Measurements from ENCODE around the gene SAFB.

SAFB gene

GRCh38 chr19:5632657-5633056, 9.8 kb downstream of the SAFB start:
- H3K4me3 Mint-ChIP-seq: peak overlapping the region in 1 of 2 donors; percentile 10
- DNase-seq (no peak), ATAC-seq (no peak)
- no peak overlapping the region for H3K27ac Mint-ChIP-seq
- H3K4me1 Mint-ChIP-seq: peaks cover 59% of the 10 kb centered on the region
- no peaks in the 10 kb centered on the region for H3K9me3 Mint-ChIP-seq
- H3K27me3 Mint-ChIP-seq: no peaks in the 10 kb centered on the region

DNA sequence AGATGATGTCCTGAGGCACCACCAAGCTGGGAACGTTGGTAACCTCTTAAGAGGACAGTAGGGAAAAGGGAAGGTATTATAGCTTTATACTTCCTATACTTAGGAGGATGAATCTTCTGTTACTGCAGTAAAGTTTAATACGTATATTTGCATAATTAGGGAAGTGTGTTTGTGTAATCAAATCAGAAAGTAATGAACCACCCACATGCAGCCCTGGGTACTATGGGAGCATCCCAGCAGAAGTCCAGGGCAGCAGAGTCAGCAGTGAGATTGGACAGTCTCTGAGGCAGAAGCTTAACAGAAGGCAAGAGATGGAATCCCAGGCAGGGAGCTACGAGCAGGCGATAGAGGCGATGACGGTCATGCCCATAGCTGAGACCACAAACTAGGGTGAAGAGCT, 12.5 kb downstream of the SAFB start:
- peaks cover 41% of the 10 kb centered on the region for H3K4me1 Mint-ChIP-seq

DNA sequence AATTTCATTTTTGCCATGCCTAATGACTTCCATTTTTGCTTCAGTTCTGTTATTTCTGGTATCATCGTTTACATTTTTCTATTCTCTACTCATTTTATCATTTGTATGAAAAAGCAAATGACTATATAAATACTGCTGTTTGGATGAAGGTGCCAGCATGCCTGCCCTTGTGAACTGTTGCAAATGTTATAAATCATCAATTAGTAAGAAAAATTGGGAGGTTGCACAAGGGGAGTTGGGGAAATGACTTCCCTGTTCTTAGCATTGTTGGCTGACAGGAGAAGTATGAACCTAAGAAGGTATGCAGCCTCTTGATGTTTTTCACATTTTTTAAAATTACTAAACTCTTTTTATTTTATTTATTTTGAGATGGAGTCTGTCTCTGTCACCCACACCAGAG, 15.1 kb downstream of the SAFB start:
- DNase-seq (no peak), ATAC-seq (no peak)
- no peaks in the 10 kb centered on the region for H3K27me3 Mint-ChIP-seq
- H3K4me1 Mint-ChIP-seq: peaks cover 25% of the 10 kb centered on the region
- no peak overlapping the region for H3K4me3 Mint-ChIP-seq
- H3K9me3 Mint-ChIP-seq: no peaks in the 10 kb centered on the region
- no peak overlapping the region for H3K27ac Mint-ChIP-seq

More for the DNA sequence above, 12.5 kb downstream of the SAFB start:
- Mint-ChIP-seq H3K27me3 (no peaks in the 10 kb centered on the region), H3K4me3 (no peak overlapping the region), H3K9me3 (no peaks in the 10 kb centered on the region), H3K27ac (no peak overlapping the region)
- ATAC-seq (no peak), DNase-seq (no peak)

DNA sequence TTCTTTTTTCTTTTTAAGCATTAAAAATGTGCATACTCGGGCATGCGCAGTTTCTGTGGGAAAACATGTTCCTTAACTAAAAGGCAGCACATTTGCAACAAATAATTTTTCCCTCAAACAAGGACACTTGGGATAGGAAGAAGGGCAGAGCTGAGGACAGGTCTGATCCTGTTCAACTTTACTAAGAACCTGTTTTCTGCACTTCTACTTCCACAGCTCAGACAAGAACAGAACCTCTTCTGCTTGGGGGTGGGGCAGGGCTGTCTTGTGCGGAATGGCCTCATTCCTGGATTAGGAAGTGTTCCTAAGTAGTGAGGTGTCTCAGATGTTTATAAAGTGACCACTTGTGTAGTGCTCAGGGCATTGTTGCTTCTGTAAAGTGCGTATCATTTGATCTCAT, 18.3 kb downstream of the SAFB start:
- H3K9me3 Mint-ChIP-seq: no peaks in the 10 kb centered on the region
- no peaks in the 10 kb centered on the region for H3K27me3 Mint-ChIP-seq
- peaks cover 25% of the 10 kb centered on the region for H3K4me1 Mint-ChIP-seq
- H3K4me3 Mint-ChIP-seq: no peak overlapping the region
- ATAC-seq (no peak), DNase-seq (no peak)
- H3K27ac Mint-ChIP-seq: no peak overlapping the region

GRCh38 chr19:5642204-5642603, 19.3 kb downstream of the SAFB start:
- ATAC-seq (no peak), DNase-seq (no peak)
- Mint-ChIP-seq H3K9me3 (no peaks in the 10 kb centered on the region), H3K4me1 (peaks cover 25% of the 10 kb centered on the region), H3K27ac (no peak overlapping the region), H3K4me3 (no peak overlapping the region), H3K27me3 (no peaks in the 10 kb centered on the region)

GRCh38 chr19:5643060-5643459, 20.2 kb downstream of the SAFB start:
- ATAC-seq (no peak), DNase-seq (no peak)
- Mint-ChIP-seq H3K27ac (no peak overlapping the region), H3K4me1 (peaks cover 25% of the 10 kb centered on the region), H3K27me3 (no peaks in the 10 kb centered on the region), H3K4me3 (no peak overlapping the region), H3K9me3 (no peaks in the 10 kb centered on the region)

GRCh38 chr19:5644037-5644436, 21.2 kb downstream of the SAFB start:
- peaks cover 25% of the 10 kb centered on the region for H3K4me1 Mint-ChIP-seq
- H3K27me3 Mint-ChIP-seq: no peaks in the 10 kb centered on the region
- no peaks in the 10 kb centered on the region for H3K9me3 Mint-ChIP-seq
- no peak for DNase-seq
- ATAC-seq: no peak
- H3K27ac Mint-ChIP-seq: peak overlapping the region; percentile 44 to 83
- H3K4me3 Mint-ChIP-seq: no peak overlapping the region

DNA sequence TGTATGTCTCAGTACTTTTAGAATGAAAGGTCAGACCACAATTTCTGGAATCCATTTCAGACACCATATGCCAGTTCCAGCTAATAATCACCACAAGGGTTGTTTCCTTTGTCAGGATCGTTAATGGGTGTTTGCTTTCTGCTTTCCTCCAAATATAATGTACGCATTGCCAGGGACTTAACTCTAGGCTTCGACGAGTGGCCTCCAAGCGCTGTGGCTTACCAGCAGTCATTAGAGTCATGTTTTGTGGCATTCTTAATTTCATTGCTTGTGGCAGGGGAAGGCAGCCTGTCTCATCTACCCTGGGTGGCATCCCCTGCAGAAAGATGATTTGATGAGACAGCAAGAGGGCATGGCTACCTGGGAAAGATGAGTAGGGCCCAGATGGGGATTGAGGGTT, 22.5 kb downstream of the SAFB start:
- ATAC-seq (no peak), DNase-seq (no peak)
- Mint-ChIP-seq H3K9me3 (no peaks in the 10 kb centered on the region), H3K27me3 (no peaks in the 10 kb centered on the region), H3K4me3 (no peak overlapping the region), H3K4me1 (peaks cover 25% of the 10 kb centered on the region), H3K27ac (peak overlapping the region; percentile 54 to 80)

GRCh38 chr19:5646703-5647102, 23.8 kb downstream of the SAFB start:
- H3K9me3 Mint-ChIP-seq: no peaks in the 10 kb centered on the region
- DNase-seq: no peak
- peak overlapping the region; percentile 49 to 78 for H3K27ac Mint-ChIP-seq
- H3K27me3 Mint-ChIP-seq: no peaks in the 10 kb centered on the region
- ATAC-seq: no peak
- peaks cover 19% of the 10 kb centered on the region for H3K4me1 Mint-ChIP-seq
- H3K4me3 Mint-ChIP-seq: no peak overlapping the region

GRCh38 chr19:5648464-5648863, 25.6 kb downstream of the SAFB start:
- peaks cover 17% of the 10 kb centered on the region for H3K4me1 Mint-ChIP-seq
- ATAC-seq (no peak), DNase-seq (no peak)
- H3K27ac Mint-ChIP-seq: peak overlapping the region in 1 of 2 donors; percentile 15
- H3K27me3 Mint-ChIP-seq: no peaks in the 10 kb centered on the region
- H3K4me3 Mint-ChIP-seq: no peak overlapping the region
- H3K9me3 Mint-ChIP-seq: no peaks in the 10 kb centered on the region

DNA sequence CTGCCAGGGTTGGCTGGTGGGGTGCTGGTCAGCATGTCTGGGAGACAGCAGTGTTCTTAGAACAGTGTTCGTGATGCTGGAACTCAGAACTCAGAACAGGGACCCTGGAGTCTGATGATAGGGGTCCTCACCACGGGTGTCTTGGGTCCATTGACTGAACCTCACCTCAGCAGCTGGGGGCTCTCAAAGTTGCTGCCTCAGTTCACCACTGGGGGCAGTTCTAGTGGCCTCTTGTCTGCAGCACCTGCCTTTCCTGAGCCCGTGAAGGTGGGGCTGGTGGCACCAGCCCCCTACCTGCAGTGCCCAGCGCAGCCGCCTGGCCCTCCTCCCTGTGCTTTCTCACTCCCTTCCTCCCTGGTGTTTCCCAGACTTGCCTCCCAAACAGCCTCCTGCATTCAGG, 28.5 kb downstream of the SAFB start:
- Mint-ChIP-seq H3K27me3 (no peaks in the 10 kb centered on the region), H3K4me3 (no peak overlapping the region), H3K27ac (peak overlapping the region in 1 of 2 donors; percentile 84), H3K9me3 (no peaks in the 10 kb centered on the region), H3K4me1 (no peaks in the 10 kb centered on the region)
- DNase-seq: no peak
- no peak for ATAC-seq

DNA sequence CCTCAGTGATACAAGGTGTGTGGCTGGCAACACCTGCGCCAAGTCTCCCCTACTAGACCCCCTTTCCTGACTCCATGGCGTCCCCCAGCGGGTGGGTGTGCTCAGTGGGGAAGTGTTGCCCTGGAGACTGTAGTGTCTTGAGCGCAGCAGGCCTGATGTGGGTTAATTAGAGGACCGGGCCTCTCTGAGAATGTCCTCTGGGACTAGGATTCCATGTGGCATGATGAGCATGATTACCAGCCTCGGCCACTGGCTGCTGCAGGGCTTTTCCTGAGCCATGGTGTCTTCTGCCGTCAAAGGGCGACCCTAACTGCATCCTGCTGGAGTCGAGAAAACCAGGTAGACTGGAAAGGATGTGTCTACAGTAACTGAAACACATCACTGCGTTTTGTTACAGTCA, 29.4 kb downstream of the SAFB start:
- ATAC-seq: no peak

GRCh38 chr19:5654931-5655330, 32.0 kb downstream of the SAFB start:
- no peaks in the 10 kb centered on the region for H3K4me1 Mint-ChIP-seq
- no peak overlapping the region for H3K4me3 Mint-ChIP-seq
- H3K27me3 Mint-ChIP-seq: no peaks in the 10 kb centered on the region
- H3K9me3 Mint-ChIP-seq: no peaks in the 10 kb centered on the region
- H3K27ac Mint-ChIP-seq: peak overlapping the region in 1 of 2 donors; percentile 93
- DNase-seq (no peak), ATAC-seq (no peak)

More for the DNA sequence above, 29.4 kb downstream of the SAFB start:
- Mint-ChIP-seq H3K4me3 (no peak overlapping the region), H3K27ac (no peak overlapping the region), H3K4me1 (no peaks in the 10 kb centered on the region), H3K27me3 (no peaks in the 10 kb centered on the region), H3K9me3 (no peaks in the 10 kb centered on the region)
- DNase-seq: no peak

DNA sequence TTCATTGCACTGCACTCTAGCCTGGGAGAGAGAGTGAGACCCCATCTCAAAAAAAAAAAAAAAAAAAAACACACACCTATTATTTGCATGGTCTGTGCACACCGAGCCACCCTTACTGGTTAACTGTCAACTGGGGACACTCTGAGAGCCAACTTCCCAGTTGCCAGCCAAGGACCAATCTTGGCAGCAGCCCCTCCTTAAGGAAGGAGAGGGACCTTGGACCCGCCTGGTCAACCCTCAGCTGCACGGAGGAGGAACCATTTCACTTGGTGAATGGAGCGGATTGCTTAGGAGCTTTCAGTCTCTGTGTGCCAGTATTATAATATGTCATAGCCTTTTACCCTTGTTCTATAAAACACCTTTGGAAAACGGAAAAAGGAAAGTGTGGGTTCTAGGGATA, 32.5 kb downstream of the SAFB start:
- Mint-ChIP-seq H3K4me3 (no peak overlapping the region), H3K9me3 (no peaks in the 10 kb centered on the region), H3K27me3 (no peaks in the 10 kb centered on the region), H3K27ac (no peak overlapping the region), H3K4me1 (no peaks in the 10 kb centered on the region)
- no peak for ATAC-seq
- no peak for DNase-seq

DNA sequence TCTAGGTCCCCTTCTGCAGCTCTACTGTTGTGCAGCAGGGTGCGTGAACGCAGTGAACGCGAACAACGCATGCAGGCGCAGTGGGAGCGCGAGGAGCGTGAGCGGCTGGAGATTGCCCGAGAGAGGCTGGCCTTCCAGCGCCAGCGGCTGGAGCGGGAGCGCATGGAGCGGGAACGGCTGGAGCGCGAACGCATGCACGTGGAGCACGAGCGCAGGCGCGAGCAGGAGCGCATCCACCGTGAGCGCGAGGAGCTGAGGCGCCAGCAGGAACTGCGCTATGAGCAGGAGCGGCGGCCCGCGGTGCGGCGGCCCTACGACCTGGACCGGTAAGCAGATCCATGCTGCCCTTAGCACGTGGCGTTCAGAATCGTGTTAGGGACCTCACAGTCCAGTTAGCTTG, 38.6 kb downstream of the SAFB start:
- DNase-seq: no peak
- ATAC-seq: no peak
- Mint-ChIP-seq H3K27ac (no peak overlapping the region), H3K27me3 (no peaks in the 10 kb centered on the region), H3K4me3 (no peak overlapping the region), H3K4me1 (peaks cover 21% of the 10 kb centered on the region), H3K9me3 (no peaks in the 10 kb centered on the region)

- Mint-ChIP-seq H3K27me3 (no peaks in the 10 kb centered on the region), H3K27ac (no peak overlapping the region), H3K9me3 (no peaks in the 10 kb centered on the region), H3K4me1 (peaks cover 31% of the 10 kb centered on the region), H3K4me3 (no peak overlapping the region)
- ATAC-seq (no peak), DNase-seq (no peak)
Observed at GRCh38 chr19:5663904-5664303, 41.0 kb downstream of the SAFB start.

- ATAC-seq (no peak), DNase-seq (no peak)
- no peaks in the 10 kb centered on the region for H3K27me3 Mint-ChIP-seq
- H3K9me3 Mint-ChIP-seq: no peaks in the 10 kb centered on the region
- no peak overlapping the region for H3K4me3 Mint-ChIP-seq
- no peak overlapping the region for H3K27ac Mint-ChIP-seq
- peaks cover 31% of the 10 kb centered on the region for H3K4me1 Mint-ChIP-seq
Observed at GRCh38 chr19:5664515-5664914, 41.6 kb downstream of the SAFB start.

Measured in stimulated activated naive CD8-positive, alpha-beta T cell treated with anti-CD3 and anti-CD28 coated beads, Interleukin-15, amount 100 ng/mL, for 72 hours (primary cell).